Smooth muscle cell (in vitro differentiated cells): ENCODE data around the gene TMEM187. TPM values are rescaled to one million over a fixed set of nuclear protein-coding genes. Genes with fewer than 3 reads are reported as not detected.

Source experiments
- DNase-seq: peaks from one replicate; lab custom pipeline; 2025; ENCODE audit not compliant: unreplicated experiment; lab: John Stamatoyannopoulos, UW
- H2AFZ ChIP-seq: fragments of 200-600 bp; sonication (generic); 2 replicates; pipeline ENCODE4 v1.6.0; 2016; ENCODE audit warnings: antibody characterized with exemption, low read depth, mild to moderate bottlenecking
- H3F3A ChIP-seq: fragments of 200-600 bp; sonication (generic); 2 replicates; pipeline ENCODE4 v1.6.0; 2017; ENCODE audit warnings: antibody characterized with exemption, low read depth
- H3K27ac ChIP-seq: fragments of 200-600 bp; sonication (generic); 2 replicates; pipeline ENCODE4 v1.5.1; 2016; ENCODE audit warnings: low read depth, mild to moderate bottlenecking
- H3K27me3 ChIP-seq: fragments of 200-600 bp; sonication (generic); 2 replicates; pipeline ENCODE4 v1.6.1; 2016; ENCODE audit warnings: low read depth, mild to moderate bottlenecking
- H3K36me3 ChIP-seq: fragments of 200-600 bp; sonication (generic); 2 replicates; pipeline ENCODE4 v1.5.1; 2016; ENCODE audit warnings: low read depth
- H3K4me1 ChIP-seq: fragments of 200-600 bp; sonication (generic); 2 replicates; pipeline ENCODE4 v1.5.1; 2016; ENCODE audit warnings: low read depth
- H3K4me2 ChIP-seq: fragments of 200-600 bp; sonication (generic); 2 replicates; pipeline ENCODE4 v1.6.0; 2016; ENCODE audit warnings: mild to moderate bottlenecking
- H3K4me3 ChIP-seq: fragments of 200-600 bp; sonication (generic); 2 replicates; pipeline ENCODE4 v1.5.1; 2016; ENCODE audit warnings: mild to moderate bottlenecking
- H3K79me2 ChIP-seq: fragments of 200-600 bp; sonication (generic); 2 replicates; pipeline ENCODE4 v1.6.0; 2016; ENCODE audit warnings: low read depth, mild to moderate bottlenecking
- H3K9ac ChIP-seq: fragments of 200-600 bp; sonication (generic); 2 replicates; pipeline ENCODE4 v1.6.0; 2016; ENCODE audit warnings: low read depth
- H3K9me3 ChIP-seq: fragments of 200-600 bp; sonication (generic); replicated peaks from 2 replicates; pipeline ENCODE4 v1.5.1; 2016; ENCODE audit warnings: low read depth
- H4K20me1 ChIP-seq: fragments of 200-600 bp; sonication (generic); 2 replicates; pipeline ENCODE4 v1.6.0; 2016; ENCODE audit warnings: low read depth
- WGBS: methylation state at CpG from one replicate; pipeline ENCODE4 v1.1.7; 2016; ENCODE audit warnings: low lambda C conversion rate; 5-methylcytosine and 5-hydroxymethylcytosine counted together
- polyA plus RNA-seq: library from polyadenylated mRNA; unstranded; fragments of >200 nt; fragmentation: Nextera tagmentation; extraction: Ambion mirVana; gene quantifications from 2 replicates; pipeline ENCODE4 v1.2.1, GENCODE V29; 2016
- total RNA-seq: library from RNA; depleted of rRNA; stranded (reverse); fragments of >200 nt; gene quantifications from 2 replicates; pipeline ENCODE4 v1.2.3, GENCODE V29; 2014
- TF ChIP-seq, protein P1 (sequence below): fragments of 200-600 bp; sonication (generic); IDR thresholded peaks from 2 replicates; pipeline ENCODE4 v1.5.1; 2017; ENCODE audit warnings: borderline replicate concordance, mild to moderate bottlenecking, antibody characterized with exemption; ENCODE audit not compliant: insufficient read depth, poor library complexity, severe bottlenecking

The TMEM187 gene
- total and polyA plus RNA-seq, 2 experiments from 2014 or later, result 6.2 to 9.8 TPM

DNA sequence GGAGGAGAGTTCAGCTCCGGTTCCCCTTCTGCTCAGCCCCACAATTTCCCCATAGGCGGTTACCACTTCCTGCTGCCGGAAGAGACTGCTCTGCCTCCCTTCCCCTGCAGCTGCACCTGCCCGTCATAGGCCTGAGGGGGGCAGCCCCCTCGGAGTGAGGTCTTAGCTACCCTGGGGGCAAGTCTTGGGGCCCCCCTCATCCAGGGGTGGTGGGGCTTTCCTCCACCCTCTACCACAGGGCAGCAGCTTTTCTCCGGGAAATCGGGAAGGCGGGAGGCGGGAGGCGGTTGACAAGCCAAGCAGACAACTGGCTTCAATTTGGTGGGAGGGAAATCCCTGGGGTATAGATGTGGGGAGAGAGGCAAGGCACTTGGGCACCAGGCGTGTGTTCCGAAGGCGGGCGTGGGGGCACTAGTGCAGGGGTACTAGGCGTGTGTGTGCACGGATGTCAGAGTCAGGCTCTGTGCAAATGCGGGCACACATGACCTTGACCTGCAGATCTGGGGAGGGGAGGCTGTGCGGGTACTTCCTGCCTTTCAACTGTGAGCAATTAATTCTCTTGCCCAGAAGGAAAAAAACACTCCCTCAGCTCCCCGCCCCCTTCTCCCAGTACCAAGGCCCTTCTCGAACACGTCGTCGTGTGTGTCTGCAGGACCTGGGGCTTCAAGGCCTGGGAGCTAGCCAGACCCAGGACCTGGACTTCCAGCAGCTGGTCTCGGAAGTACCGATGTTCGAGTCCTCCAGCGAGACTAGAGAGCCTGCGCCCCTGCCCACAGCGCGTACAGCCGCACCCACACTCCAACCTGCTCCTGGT, 45.5 kb upstream of the TMEM187 start:
- Histone ChIP-seq H3K27ac (peak overlapping the region; percentile 72), H3K27me3 (no peaks in the 10 kb centered on the region), H3F3A (no peaks in the 10 kb centered on the region), H3K9ac (no peak overlapping the region), H3K4me1 (no peaks in the 10 kb centered on the region), H3K79me2 (no peaks in the 10 kb centered on the region), H3K4me2 (peak overlapping the region; percentile 87), H3K36me3 (no peaks in the 10 kb centered on the region), H2AFZ (no peak overlapping the region), H4K20me1 (no peaks in the 10 kb centered on the region), H3K4me3 (peak overlapping the region; percentile 58), H3K9me3 (no peaks in the 10 kb centered on the region)
- TF ChIP-seq, protein P1, sequence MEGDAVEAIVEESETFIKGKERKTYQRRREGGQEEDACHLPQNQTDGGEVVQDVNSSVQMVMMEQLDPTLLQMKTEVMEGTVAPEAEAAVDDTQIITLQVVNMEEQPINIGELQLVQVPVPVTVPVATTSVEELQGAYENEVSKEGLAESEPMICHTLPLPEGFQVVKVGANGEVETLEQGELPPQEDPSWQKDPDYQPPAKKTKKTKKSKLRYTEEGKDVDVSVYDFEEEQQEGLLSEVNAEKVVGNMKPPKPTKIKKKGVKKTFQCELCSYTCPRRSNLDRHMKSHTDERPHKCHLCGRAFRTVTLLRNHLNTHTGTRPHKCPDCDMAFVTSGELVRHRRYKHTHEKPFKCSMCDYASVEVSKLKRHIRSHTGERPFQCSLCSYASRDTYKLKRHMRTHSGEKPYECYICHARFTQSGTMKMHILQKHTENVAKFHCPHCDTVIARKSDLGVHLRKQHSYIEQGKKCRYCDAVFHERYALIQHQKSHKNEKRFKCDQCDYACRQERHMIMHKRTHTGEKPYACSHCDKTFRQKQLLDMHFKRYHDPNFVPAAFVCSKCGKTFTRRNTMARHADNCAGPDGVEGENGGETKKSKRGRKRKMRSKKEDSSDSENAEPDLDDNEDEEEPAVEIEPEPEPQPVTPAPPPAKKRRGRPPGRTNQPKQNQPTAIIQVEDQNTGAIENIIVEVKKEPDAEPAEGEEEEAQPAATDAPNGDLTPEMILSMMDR, result no peak
- no peak for DNase-seq
- WGBS, result 65% methylated on average over 31 of the region's 31 CpGs

DNA sequence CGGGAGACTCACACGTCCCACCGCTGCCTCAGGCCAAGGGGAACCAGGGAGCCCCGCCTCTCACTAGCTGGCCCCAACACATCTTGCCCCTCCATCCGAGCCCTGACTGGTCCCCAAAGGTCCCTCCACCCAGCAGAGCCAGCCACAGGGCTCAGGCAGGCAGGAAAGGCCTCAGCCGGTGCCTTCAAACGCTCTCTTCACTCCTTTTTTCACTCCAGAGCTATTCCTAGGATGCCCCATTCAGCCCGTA, 45.0 kb upstream of the TMEM187 start:
- TF ChIP-seq, protein P1, result no peak
- Histone ChIP-seq H3K9ac (peak overlapping the region; percentile 39), H3K9me3 (no peaks in the 10 kb centered on the region), H3K79me2 (no peaks in the 10 kb centered on the region), H3K27ac (peak overlapping the region; percentile 72), H3K36me3 (no peaks in the 10 kb centered on the region), H3K27me3 (no peaks in the 10 kb centered on the region), H3K4me2 (peak overlapping the region; percentile 87), H2AFZ (no peak overlapping the region), H3K4me3 (peak overlapping the region; percentile 58), H3F3A (no peaks in the 10 kb centered on the region), H3K4me1 (no peaks in the 10 kb centered on the region), H4K20me1 (no peaks in the 10 kb centered on the region)
- 40% methylated on average over 8 of the region's 8 CpGs for WGBS
- no peak for DNase-seq

DNA sequence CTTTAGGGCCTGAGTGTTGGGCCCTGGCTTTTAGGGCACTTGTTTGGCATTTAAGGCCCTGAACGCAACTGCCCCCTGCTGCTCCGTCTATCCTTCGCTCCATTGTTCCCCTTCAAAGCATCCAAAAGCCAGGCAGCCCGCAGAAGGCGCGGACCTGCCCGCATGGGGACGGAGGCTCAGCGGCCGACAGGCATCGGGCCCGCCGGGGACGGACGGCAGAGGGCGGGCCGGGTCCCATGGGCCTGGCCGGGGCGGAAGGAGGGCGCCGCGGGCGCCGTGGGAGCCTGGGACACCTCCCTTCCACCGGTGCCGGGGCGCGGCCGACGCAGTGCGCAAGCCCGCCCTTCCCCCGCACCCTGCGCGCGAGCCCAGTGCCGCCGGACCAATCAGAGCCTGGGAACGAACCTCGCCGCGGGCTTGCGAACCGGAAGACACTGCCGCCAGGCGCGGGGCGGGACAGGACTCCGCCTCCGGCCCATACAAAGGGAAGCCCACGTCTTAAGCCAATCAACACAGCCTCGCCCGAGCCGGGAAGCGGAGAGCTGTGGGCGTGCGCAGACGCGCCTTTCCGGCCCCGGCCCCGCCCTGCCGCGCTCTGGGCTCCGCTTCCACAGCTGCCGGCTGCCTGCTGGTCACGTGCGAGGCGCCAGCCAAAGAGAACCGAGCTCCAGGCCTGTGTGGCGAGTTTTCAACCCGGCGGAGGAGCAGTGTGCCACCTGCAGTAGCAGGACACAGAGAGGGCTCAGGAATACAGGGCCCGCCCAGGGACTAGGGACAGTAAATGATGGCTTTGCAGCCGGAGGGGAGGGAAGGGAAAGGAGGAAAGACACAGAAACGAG, 44.4 kb upstream of the TMEM187 start:
- no peaks in the 10 kb centered on the region for H3F3A ChIP-seq
- WGBS, result 46% methylated on average over 64 of the region's 76 CpGs
- H3K4me3 ChIP-seq, result peak overlapping the region; percentile 58
- no peaks in the 10 kb centered on the region for H3K4me1 ChIP-seq
- peak overlapping the region; percentile 72 for H3K27ac ChIP-seq
- peak overlapping the region; percentile 39 for H3K9ac ChIP-seq
- peaks cover 4% of the 10 kb centered on the region for H3K79me2 ChIP-seq
- H3K9me3 ChIP-seq, result no peaks in the 10 kb centered on the region
- peak overlapping the region; percentile 87 for H3K4me2 ChIP-seq
- DNase-seq, result peak; percentile 71
- no peaks in the 10 kb centered on the region for H3K36me3 ChIP-seq
- H2AFZ ChIP-seq, result no peak overlapping the region
- TF ChIP-seq, protein P1, result no peak
- no peaks in the 10 kb centered on the region for H4K20me1 ChIP-seq
- H3K27me3 ChIP-seq, result no peaks in the 10 kb centered on the region
